AML-193 (cell line): ENCODE data around the gene CDK13.
"Not testable (repeated sequence)": the region's sequence is repeated elsewhere in the genome, so short reads cannot be mapped to it uniquely, and the experiment has no call there.

Experiments
- DNase-seq, 2 experiments: peaks; one replicate each; lab custom pipeline; 2025; lab: John Stamatoyannopoulos, UW

CDK13 gene

GRCh38 chr7:39949971-39950472, at the start of gene CDK13:
CDK13 (plus strand) TSS chr7:39950256; CDS start chr7:39950642, 386 bp downstream.
- DNase-seq = peak; percentile 61 to 74

DNA sequence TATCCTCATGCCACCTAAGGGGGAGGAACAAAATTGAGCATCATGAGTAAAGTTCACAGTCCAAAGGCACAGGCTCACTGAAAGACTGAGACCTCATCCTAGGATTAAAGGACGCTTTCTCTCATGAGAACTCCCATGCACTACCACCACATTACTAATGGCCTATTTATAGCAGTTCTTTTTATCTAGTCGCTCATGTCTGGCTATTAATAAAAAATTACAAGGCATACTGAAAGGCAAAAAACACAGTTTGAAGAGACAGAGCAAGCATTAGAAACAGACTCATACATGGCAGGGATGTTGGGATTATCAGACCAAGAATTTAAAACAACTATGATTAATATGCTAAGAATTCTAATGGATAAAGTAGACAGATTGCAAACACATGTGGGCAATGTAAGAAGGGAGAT, 46.0 kb upstream of the CDK13 start:
- no peak for DNase-seq

DNA sequence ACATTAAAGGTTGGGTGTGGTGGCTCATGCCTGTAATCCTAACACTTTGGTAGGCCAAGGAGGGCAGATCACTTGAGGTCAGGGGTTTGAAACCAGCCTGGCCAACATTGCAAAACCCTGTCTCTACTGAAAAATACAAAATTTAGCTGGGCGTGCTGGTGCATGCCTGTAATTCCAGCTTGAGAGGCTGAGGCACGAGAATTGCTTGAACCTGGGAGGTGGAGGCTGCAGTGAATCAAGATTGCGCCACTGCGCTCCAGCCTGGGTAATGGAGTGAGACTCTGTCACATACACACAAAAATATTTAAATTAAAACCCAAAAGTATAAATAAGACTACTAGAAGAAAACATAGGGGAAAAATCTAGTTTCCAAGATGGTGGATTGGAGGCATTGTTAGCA, 41.9 kb upstream of the CDK13 start:
- DNase-seq = no peak

GRCh38 chr7:39908973-39909372, 41.1 kb upstream of the CDK13 start:
- no peak for DNase-seq

GRCh38 chr7:39909526-39909925, 40.5 kb upstream of the CDK13 start:
- no peak for DNase-seq

DNA sequence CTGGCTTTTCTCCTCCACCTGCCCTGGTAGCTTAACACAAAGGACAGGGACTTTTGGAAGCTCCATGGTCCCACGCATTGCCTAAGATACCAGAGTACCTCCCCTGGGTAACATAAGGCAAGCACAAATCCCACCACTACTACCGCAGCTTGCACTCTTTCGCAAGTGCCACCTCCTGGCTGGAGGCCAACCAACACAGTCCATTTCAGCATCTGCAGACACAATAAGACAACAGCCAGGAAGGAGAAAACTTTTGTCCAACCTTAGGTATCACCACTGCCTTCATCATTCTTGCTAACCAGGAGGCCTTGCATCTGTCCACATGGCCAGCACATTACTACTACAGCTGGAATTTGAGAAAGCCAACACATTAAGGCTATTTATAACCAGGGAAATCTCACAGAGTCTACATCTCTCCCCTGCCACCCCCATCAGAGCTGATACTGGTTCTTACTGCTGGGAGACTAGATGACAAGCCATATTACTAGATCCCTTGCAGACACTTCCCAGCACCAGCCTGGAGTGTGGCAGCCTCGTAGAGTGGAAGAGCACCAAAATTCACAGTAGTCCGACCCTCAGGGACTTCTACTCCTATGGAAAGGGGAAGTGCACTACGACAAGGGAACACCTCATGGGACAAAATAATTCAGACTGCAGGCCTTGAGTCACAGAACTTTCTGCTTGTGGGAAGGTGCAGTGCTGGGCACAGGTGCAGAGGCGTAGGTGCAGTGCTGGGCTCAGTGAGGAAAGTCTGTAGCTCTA, 39.8 kb upstream of the CDK13 start:
- DNase-seq = peak; percentile 50 to 65

DNA sequence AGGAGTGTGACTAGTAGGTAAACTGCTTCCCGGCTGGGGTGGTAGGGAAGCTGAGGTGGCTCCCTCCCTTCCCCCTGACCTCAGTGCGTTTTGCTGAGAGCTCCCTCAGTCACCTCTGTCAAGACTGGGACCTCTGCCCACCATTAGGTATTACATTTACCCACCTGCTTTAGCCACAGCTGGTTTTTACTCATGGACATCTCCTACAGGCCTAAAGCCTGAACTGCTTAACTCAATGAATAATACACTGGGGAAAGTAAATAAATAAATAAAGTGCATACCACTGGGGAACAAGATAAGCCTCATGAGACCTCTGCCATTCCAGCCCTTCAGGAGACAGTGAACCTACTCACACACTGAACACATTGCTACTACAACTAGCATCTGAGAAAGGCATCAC, 38.9 kb upstream of the CDK13 start:
- DNase-seq = no peak

DNA sequence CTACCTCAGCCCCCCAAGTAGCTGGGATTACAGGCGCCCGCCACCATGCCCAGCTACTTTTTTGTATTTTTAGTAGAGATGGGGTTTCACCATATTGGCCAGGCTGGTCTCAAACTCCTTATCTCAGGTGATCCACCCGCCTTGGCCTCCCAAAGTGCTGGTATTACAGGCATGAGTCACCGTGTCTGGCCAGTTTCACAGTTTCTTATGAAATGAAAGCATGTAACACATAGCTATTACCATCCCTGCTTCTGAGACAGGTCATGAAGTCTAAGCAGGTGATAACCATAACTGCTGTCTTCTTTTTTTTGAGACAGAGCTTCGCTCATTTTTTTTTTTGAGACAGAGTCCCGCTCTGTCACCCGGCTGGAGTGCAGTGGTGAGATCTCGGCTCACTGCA, 34.2 kb upstream of the CDK13 start:
- DNase-seq = not testable (repeated sequence)

DNA sequence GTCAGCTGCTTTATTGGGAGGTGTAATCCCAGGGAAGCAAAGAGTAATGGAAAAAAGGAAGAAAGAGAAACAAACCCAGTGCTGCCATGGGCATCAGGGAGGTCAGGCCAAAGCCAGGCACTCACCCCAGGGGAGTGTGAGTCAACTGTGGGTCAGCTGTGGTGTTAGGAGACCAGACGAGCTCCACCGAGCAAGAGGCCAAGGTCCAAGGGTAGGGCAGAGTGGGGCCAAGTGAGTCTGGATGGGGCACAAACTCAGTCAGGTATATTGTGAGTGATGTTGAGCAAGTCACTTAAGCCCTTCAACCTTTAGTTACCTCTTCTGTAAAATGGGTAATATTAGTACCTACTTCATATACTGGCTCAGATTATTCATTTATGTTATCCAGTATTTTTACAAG, 30.4 kb upstream of the CDK13 start:
- DNase-seq = no peak

GRCh38 chr7:39921506-39922175, 28.4 kb upstream of the CDK13 start:
- DNase-seq = no peak

DNA sequence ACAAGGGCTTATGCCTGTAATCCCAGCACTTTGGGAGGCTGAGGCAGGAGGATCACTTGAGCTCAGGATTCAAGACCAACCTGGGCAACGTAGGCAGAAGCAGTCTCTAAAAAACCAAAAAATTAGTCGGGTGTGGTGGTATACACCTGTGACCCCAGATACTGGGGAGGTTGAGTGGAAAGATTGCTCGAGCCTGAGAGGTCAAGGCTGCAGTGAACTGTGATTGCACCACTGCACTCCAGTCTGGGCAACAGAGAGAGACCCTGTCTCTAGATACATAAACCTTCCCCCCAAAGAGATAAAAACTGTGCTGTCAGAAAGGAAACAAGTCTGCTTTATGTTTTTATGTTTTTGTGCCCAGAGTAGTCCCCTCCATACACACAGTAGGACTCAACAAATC, 27.5 kb upstream of the CDK13 start:
- no peak for DNase-seq

GRCh38 chr7:39923091-39923490, 27.0 kb upstream of the CDK13 start:
- DNase-seq = no peak

- no peak for DNase-seq
These were observed 25.9 kb upstream of the CDK13 start for GRCh38 chr7:39924122-39924521.

DNA sequence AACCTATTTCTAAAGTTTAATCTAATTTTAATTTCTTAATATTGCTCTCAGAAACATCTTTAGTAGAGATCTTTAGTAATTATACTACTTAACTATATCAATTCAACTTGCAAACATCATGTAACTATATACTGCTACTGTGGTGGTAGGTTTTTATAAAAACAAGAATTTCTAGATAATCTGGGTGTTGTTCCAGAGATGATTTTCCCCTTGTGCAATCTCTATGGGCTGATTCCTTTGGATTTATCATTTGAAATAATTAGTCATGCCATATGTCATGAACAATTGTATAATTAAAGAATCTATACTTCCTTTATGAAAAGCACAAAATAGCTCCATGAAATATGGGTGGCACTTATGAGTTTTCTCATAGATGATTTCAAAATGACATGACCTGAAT, 23.9 kb upstream of the CDK13 start:
- no peak for DNase-seq

GRCh38 chr7:39927018-39927417, 23.0 kb upstream of the CDK13 start:
- DNase-seq = no peak

DNA sequence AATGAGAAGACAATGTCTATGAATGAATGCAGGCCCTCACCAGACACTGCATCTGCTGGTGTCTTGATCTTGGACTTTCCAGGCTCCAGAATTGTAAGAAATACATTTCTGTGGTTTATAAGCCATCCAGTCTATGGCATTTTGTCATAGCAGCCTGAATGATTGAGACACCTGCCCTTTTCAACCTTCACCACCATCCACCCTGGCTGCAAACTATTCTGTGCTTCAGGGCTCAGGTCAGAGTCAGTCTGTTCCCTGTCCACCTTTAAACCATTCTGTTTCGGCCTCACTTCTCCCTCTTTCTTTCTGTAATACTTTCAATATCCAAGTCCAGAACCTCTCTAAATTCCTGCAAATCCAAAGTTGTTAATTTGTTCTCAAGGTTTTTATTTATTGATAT, 15.9 kb upstream of the CDK13 start:
- DNase-seq = no peak

- DNase-seq = no peak
These were observed 13.3 kb upstream of the CDK13 start for GRCh38 chr7:39936761-39937160.

GRCh38 chr7:39937366-39938153, 12.5 kb upstream of the CDK13 start:
- no peak for DNase-seq

DNA sequence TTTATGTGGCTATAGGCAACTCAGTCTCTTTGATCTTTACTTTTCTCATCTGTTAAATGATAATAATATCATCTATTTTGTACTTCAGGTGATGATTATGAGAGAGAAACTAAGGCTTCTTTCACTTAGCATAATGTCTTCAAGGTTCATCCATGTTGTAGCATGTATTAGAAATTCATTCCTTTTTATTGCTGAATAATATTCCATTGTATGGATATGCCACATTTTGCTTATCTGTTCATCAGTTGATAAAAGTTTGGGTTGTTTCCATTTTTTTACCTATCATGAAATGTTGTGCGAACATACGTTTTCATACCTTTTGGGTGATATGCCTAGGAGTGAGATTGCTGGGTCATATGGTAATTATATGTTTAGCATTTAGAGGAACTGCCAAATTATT, 7.2 kb upstream of the CDK13 start:
- no peak for DNase-seq

GRCh38 chr7:39946693-39947092, 3.4 kb upstream of the CDK13 start:
- DNase-seq = no peak

DNA sequence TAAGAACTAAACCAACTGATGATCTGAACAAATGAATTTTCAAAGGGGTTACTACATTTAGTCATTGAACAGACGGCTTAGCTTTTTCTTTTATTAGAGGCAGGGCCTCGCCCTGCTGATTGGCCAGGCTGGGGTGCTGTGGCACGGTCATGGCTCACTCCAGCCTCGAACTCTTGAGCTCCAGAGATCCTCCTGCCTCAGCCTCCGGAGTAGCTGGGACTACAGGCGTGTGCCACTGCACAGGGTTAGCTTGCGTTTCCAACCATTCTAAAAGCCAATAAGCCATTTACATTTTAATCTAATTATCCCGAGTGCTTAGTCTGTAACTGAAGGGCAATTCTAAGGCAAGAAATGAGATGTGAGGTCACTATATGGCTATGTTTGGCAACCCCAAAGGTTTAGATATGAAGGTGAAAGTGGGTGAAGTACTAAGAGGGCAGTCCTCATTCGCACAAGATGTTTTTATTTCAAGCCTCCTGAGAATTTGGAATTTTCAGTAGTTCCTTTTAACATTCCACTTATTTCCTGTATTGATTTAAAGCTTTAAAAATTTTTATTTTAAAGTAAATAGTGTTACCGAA, 1.6 kb upstream of the CDK13 start:
- DNase-seq = peak in 1 of 2 experiments; percentile 25
